Thyroid gland (tissue), 4 donors: ENCODE data around the gene GID8.

ENCODE experiments used
- POLR2A ChIP-seq, 2 donors: fragments of 450-650 bp; IDR thresholded peaks; one replicate each; pipeline ENCODE4 v1.6.1; 2017; ENCODE audit warnings: antibody characterized with exemption in 2 of 2, mild to moderate bottlenecking in 2 of 2, moderate library complexity in 1 of 2
- TF ChIP-seq, protein P1 (sequence below), 6 experiments: fragments of 200-600 bp in 3 of 6; fragments of 450-650 bp in 3 of 6; sonication (generic) in 3 of 6; IDR thresholded peaks; one replicate each; pipeline ENCODE4 v1.5.1; 2016 to 2019; ENCODE audit warnings: antibody characterized with exemption in 6 of 6, mild to moderate bottlenecking in 2 of 6, inconsistent platforms in 1 of 6, moderate library complexity in 1 of 6

DNA sequence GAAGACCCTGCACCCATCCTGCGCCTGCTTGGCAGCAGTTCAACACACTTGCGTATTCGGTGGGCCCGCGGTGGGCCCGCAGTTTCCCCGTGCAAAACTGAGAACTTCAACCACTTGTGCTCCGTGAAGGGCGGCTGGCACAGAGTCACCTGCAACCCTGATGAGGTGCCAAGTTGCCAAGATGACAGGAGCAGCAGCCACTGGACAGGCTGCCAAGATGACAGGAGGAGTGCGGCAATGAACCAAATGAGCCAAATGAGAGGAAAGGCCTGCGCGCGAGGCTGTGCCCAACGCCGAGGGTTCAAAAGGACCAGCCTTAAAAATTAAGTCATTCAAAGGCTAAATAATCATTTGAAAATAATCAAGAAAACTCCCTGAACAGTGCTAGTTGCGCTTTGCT, 31.7 kb upstream of the GID8 start:
- TF ChIP-seq, protein P1, sequence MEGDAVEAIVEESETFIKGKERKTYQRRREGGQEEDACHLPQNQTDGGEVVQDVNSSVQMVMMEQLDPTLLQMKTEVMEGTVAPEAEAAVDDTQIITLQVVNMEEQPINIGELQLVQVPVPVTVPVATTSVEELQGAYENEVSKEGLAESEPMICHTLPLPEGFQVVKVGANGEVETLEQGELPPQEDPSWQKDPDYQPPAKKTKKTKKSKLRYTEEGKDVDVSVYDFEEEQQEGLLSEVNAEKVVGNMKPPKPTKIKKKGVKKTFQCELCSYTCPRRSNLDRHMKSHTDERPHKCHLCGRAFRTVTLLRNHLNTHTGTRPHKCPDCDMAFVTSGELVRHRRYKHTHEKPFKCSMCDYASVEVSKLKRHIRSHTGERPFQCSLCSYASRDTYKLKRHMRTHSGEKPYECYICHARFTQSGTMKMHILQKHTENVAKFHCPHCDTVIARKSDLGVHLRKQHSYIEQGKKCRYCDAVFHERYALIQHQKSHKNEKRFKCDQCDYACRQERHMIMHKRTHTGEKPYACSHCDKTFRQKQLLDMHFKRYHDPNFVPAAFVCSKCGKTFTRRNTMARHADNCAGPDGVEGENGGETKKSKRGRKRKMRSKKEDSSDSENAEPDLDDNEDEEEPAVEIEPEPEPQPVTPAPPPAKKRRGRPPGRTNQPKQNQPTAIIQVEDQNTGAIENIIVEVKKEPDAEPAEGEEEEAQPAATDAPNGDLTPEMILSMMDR (IDR thresholded peaks at IDR 0.05), result no peak
- no peak for TF ChIP-seq POLR2A (IDR thresholded peaks at IDR 0.05)
